ENCODE results near the gene DHRS1.

DHRS1 gene

DNA sequence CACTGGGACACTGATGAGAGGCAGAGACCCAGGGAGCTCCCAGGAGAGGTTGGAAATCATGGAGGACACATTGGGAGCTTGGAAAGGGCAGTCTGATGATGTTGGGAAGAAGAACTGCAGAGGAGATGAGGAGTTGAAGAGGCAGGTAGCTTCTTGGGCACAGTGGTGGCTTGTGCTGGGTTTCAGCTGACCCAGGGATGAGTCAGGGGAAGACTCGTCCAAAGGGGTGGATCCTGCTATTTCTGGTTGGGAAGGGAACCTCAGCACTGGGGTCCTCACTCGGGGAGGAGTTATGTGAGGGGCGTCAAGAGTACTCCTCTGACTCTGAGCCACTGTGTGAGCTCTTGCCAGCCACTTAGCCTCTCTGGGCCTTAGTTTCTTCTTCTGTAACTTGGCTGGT lies 23.8 kb upstream of the DHRS1 start:
- no peaks in the 10 kb centered on the region for H4K20me1 ChIP-seq (ENCODE audit: insufficient read depth, low read length)
- no peak overlapping the region for H3K9ac ChIP-seq (ENCODE audit: low read length)
- no peaks in the 10 kb centered on the region for H3K36me3 ChIP-seq (replicated peaks; ENCODE audit: low read depth, low read length)
- no peak overlapping the region for H3K4me2 ChIP-seq (ENCODE audit: low read length)
- peaks cover 11% of the 10 kb centered on the region for H3K27me3 ChIP-seq (ENCODE audit: low read depth, low read length)
- no peak overlapping the region for H2AFZ ChIP-seq (ENCODE audit: low read depth, low read length)
- no peaks in the 10 kb centered on the region for H3K9me3 ChIP-seq (ENCODE audit: insufficient read depth, low read length)
- no peaks in the 10 kb centered on the region for H3K4me1 ChIP-seq (ENCODE audit: low read length)
- no peak overlapping the region for H3K27ac ChIP-seq (ENCODE audit: low read length)
- no peak for TF ChIP-seq EZH2phosphoT487 (IDR thresholded peaks at IDR 0.05; ENCODE audit: low read depth)
- TF ChIP-seq, protein P1, sequence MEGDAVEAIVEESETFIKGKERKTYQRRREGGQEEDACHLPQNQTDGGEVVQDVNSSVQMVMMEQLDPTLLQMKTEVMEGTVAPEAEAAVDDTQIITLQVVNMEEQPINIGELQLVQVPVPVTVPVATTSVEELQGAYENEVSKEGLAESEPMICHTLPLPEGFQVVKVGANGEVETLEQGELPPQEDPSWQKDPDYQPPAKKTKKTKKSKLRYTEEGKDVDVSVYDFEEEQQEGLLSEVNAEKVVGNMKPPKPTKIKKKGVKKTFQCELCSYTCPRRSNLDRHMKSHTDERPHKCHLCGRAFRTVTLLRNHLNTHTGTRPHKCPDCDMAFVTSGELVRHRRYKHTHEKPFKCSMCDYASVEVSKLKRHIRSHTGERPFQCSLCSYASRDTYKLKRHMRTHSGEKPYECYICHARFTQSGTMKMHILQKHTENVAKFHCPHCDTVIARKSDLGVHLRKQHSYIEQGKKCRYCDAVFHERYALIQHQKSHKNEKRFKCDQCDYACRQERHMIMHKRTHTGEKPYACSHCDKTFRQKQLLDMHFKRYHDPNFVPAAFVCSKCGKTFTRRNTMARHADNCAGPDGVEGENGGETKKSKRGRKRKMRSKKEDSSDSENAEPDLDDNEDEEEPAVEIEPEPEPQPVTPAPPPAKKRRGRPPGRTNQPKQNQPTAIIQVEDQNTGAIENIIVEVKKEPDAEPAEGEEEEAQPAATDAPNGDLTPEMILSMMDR (IDR thresholded peaks at IDR 0.05; ENCODE audit: low read depth, low read length) = no peak
- H3K4me3 ChIP-seq (ENCODE audit: low read length) = no peak overlapping the region
- no peaks in the 10 kb centered on the region for H3K79me2 ChIP-seq (ENCODE audit: low read length)

DNA sequence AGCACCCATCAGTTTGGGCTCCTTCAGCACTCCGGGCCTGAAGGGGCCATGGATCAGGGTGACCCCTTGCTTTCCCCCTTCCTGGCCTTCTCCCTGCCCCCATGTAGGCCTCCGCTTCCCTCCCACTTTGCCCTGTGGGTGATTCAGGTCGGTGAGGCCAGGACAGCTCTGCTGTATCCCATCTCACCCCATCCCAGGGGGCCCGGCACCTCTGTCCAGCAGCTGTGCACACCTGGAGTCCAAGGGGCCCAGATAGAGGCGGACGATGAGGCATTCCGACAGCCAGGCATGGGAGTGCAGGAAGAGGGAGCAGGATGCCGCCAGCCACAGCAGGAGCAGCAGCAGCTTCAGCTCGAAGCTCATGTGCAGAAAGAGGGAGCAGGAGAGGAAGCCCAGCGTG lies 23.1 kb upstream of the DHRS1 start:
- Histone ChIP-seq H2AFZ (ENCODE audit: low read depth, low read length) (no peak overlapping the region), H3K27ac (ENCODE audit: low read length) (no peak overlapping the region), H3K9ac (ENCODE audit: low read length) (no peak overlapping the region), H3K36me3 (replicated peaks; ENCODE audit: low read depth, low read length) (no peaks in the 10 kb centered on the region), H3K4me2 (ENCODE audit: low read length) (no peak overlapping the region), H3K79me2 (ENCODE audit: low read length) (no peaks in the 10 kb centered on the region), H3K9me3 (ENCODE audit: insufficient read depth, low read length) (no peaks in the 10 kb centered on the region), H3K4me1 (ENCODE audit: low read length) (no peaks in the 10 kb centered on the region), H3K4me3 (ENCODE audit: low read length) (no peak overlapping the region), H3K27me3 (ENCODE audit: low read depth, low read length) (peaks cover 11% of the 10 kb centered on the region), H4K20me1 (ENCODE audit: insufficient read depth, low read length) (no peaks in the 10 kb centered on the region)
- TF ChIP-seq EZH2phosphoT487 (IDR thresholded peaks at IDR 0.05; ENCODE audit: low read depth) = no peak
- TF ChIP-seq, protein P1 (IDR thresholded peaks at IDR 0.05; ENCODE audit: low read depth, low read length) = no peak

DNA sequence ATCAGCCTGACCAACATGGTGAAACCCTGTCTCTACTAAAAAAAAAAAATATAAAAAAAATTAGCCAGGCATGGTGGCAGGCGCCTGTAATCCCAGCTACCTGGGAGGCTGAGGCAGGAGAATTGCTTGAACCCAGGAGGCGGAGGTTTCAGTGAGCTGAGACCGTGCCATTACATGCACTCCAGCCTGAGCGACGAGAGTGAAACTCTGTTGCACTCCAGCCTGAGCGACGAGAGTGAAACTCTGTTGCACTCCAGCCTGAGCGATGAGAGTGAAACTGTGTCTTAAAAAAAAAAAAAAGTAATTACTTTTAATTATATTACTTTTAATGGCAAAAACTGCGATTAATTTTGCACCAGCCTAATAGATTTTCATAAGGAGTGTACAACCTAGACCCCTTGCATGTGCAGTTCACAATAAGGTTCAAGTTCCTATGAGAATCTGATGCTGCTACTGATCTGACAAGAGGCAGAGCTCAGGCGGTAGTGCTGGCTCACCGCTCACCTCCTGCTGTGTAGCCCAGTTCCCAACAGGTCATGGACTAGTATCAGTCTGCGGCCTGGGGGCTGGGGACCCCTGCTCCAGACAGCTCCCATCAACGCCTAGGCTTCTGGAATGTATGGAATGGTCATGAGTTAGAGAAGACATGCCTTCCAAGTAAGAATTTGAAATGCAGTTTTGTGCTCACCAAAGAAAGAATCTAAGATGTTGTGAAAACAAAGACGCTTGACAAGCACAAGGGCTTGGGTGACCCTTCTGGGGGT lies 21.8 kb upstream of the DHRS1 start:
- Histone ChIP-seq H3K27ac (ENCODE audit: low read length) (no peak overlapping the region), H4K20me1 (ENCODE audit: insufficient read depth, low read length) (no peaks in the 10 kb centered on the region), H3K27me3 (ENCODE audit: low read depth, low read length) (peaks cover 11% of the 10 kb centered on the region), H3K4me1 (ENCODE audit: low read length) (no peaks in the 10 kb centered on the region), H3K9ac (ENCODE audit: low read length) (no peak overlapping the region), H3K4me3 (ENCODE audit: low read length) (no peak overlapping the region), H2AFZ (ENCODE audit: low read depth, low read length) (no peak overlapping the region), H3K36me3 (replicated peaks; ENCODE audit: low read depth, low read length) (no peaks in the 10 kb centered on the region), H3K9me3 (ENCODE audit: insufficient read depth, low read length) (no peaks in the 10 kb centered on the region), H3K79me2 (ENCODE audit: low read length) (no peaks in the 10 kb centered on the region), H3K4me2 (ENCODE audit: low read length) (no peak overlapping the region)
- TF ChIP-seq, protein P1 (IDR thresholded peaks at IDR 0.05; ENCODE audit: low read depth, low read length) = no peak
- TF ChIP-seq EZH2phosphoT487 (IDR thresholded peaks at IDR 0.05; ENCODE audit: low read depth) = no peak

DNA sequence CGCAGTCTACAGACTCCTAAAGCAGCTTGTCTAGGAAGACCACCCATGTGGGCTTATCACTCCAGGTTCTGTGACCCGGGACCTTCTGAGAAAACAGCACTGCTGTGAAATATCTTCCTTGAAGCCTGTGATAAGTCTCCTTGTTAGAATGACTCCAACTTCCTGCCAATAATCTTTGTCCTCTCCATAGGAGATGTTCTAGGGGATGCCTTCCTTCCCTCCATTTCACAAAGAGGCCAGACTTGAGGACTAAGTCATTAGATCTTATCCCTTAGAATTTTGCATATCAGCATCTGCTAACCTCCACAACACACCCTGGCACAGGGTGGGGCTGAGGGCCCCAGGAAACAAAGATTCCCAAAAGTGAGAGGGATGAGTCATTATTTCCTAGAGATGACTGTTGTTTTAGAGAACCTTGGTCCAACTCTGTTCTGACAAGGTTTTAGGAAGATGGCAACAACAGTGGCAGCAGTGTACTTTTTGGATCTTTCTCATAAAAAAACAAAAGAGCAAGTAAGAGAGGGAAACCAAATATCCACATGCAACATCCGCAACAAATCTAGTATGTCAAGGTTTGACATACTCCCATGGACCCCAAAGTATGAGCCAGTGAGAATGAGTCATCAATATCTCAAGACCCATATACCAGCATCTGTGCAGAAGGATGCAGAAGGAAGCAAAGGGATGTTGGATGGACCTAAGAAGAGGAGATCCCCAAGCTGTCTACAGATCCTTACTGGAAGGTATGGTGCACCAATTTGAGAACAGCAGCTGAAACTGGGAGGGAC lies 17.8 kb upstream of the DHRS1 start:
- Histone ChIP-seq H3K4me3 (ENCODE audit: low read length) (no peak overlapping the region), H3K27ac (ENCODE audit: low read length) (no peak overlapping the region), H3K36me3 (replicated peaks; ENCODE audit: low read depth, low read length) (no peaks in the 10 kb centered on the region), H2AFZ (ENCODE audit: low read depth, low read length) (no peak overlapping the region), H3K79me2 (ENCODE audit: low read length) (no peaks in the 10 kb centered on the region), H3K9ac (ENCODE audit: low read length) (no peak overlapping the region), H3K4me1 (ENCODE audit: low read length) (no peaks in the 10 kb centered on the region), H4K20me1 (ENCODE audit: insufficient read depth, low read length) (no peaks in the 10 kb centered on the region), H3K9me3 (ENCODE audit: insufficient read depth, low read length) (no peaks in the 10 kb centered on the region), H3K27me3 (ENCODE audit: low read depth, low read length) (peaks cover 11% of the 10 kb centered on the region), H3K4me2 (ENCODE audit: low read length) (no peak overlapping the region)
- TF ChIP-seq, protein P1 (IDR thresholded peaks at IDR 0.05; ENCODE audit: low read depth, low read length) = no peak
- no peak for TF ChIP-seq EZH2phosphoT487 (IDR thresholded peaks at IDR 0.05; ENCODE audit: low read depth)

All from OCI-LY3 (cell line).